HUDEP-2 (cell line): ENCODE measurements around the gene GPR152.
A peak's percentile ranks its signal among the peaks of the same experiment; 100 is the strongest.

Experiments
- DNase-seq, 76 experiments: peaks; one replicate each; lab custom pipeline; 2025; ENCODE audit not compliant: unreplicated experiment in 76 of 76; lab: John Stamatoyannopoulos, UW

GPR152 gene

DNA sequence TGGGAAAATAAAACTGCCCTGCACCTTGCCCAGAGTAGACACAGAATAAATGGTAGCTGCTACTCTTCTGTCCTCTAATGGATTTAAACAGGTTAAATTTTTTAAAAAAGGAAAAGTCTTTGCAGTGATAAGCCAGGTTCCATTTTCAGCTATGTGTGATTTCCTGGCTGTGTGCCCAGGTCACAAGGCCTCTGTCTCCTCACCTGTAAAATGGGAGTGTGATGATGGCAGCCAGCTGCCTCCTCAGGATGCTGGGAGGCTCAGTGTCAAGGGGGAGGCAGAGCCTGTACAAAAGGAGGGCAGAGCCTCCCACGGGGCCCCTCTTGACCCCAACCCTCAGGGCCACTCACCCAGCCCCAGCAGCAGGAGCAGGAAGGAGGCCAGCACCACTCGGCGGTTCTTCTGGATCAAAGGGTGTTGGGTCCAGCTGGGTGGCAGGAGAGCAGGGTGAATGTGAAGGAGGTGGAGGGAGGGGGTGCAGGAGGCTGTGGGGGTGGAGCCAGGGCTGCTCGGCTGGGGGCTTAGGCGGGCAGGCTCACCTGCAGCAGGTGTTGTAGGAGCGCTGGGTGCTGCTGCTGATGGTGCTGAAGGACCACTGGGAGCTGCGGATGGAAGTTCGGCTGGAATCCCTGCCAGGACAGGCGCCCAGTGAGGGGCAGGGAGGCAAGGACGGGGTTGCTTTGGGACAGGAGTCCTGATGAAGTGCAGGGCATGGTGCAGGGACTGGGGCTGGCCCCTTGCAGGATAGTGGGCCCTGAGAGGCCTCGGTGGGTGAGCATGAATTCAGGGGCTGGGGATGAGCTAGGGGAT lies 14.6 kb upstream of the GPR152 start:
- DNase-seq: no peak

DNA sequence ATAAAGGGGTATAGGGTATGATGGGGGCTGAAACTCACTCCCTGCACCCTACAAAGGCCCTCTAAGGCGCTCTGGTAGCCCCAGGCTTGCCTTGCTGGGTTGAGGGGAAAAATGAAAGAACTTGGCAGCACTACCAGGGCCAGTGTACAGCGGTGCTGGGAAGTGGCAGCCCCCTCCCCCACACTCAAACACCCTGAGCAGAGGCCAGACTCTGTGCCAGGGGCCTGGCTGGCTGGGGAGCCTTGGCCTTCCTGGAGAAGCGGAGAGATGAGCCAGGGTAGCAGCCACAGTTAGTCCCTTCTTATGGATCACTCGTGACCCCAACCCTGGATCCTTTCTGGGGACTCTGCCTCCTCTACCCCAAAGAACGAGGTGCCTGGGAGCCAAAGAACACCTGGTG lies 13.8 kb upstream of the GPR152 start:
- DNase-seq: no peak

DNA sequence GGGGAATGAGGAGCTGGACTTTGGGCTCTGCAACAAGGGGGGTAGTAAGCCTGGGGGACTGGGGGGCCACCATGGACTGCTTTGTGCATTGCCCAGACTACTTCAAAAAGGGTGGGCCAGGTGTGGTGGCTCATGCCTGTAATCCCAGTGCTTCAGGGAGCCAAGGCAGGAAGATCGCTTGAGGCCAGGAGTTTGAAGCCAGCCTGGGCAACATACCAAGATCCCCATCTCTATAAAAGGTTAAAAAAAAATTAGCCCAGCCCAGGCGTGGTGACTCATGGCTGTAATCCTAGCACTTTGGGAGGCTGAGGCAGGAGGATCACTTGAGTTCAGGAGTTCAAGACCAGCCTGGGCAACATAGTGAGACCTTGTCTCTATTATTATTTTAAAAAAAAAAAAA lies 13.0 kb upstream of the GPR152 start:
- peak in 15 of 76 experiments; percentile 7 to 46 (median 17) for DNase-seq

DNA sequence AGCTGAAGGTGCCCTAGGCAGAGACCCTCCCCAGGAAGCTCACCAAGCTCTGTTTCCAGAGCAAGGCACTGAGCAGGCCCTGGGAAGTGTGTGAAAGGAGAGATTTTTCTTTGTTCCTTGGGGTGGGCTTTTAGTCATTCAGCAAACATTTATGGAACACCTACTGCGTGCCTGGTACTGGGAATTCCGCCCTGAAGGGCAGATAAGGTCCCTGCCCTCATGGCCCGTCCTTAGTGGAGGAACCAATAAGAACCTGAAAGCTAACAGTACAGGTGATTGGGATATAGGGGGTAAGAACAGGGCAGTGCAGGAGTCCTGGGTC lies 12.6 kb upstream of the GPR152 start:
- peak in 1 of 76 experiments; percentile 46 for DNase-seq

DNA sequence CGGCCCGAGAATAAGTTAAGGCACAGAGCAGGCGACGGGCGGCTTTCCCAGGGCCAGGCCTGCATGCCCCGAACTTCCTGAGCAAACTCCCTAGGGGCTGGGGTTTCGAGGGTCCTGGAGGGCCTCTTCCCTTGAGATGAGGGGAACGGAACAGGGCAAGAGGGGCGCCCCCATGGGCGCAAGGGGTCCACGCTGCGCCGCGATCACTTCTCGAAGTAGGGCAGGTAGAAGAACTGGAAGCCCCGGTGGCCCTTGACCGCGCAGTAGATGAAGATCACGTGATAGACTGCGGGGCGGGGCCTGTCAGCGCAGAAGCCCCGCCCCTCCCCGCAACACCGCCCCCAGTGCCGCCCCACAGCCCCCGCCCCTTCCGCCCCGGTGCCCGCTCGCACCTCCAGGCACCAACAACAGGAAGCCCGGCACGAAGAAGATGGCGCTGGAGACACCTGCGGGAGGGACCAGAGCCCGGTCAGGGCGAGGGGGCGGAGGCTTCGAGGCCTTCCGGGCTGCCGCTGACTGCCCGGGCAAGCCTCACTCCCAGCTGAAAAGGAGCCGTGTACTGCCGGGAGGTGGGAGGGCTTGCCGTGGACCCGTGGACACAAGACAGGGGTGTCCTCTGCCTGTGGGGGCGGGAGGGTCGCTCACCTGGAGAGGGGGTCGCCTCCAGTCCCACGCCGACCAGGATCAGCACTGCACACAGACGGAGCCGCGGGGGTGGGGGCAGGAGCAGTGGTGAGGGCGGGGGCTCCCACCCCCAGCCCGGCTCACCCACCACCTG lies 12.1 kb upstream of the GPR152 start:
- peak in 75 of 76 experiments; percentile 30 to 92 (median 84) for DNase-seq

DNA sequence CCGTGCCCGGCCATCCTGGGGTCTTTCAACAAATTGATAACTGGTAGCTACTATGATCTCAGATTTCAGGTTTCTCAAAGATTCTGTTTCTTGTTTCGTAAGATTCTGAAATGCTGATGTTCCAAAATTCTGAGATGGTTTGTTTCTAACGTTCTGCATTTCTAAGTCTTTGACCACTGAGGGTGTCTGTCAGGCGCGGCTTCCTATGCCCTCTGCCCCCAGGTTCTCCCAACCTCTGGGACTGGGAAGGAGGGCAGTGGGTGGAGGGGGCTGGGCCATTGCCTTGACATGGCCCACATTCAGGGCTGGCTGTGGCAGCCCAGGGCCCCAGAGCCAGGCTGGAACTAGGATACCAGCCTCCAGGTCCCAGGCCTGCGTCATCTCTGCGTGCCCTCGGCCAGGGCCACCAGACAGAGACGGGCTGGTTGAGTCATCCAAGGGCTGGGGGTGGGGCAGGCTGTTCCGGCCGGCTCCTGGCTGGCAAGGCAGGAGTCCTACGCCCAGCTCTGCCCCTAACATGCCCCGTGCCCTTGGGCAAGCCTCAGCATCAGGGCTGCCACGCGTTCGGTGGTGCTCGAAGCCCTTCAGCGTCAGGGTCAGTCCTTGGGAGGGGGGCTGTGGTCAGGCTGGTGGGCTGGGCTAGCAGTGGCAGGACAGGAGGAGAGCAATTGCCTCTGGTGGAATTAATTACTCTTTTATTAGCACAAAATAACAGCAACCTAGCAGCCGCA lies 11.3 kb upstream of the GPR152 start:
- peak in 52 of 76 experiments; percentile 8 to 93 (median 56) for DNase-seq

DNA sequence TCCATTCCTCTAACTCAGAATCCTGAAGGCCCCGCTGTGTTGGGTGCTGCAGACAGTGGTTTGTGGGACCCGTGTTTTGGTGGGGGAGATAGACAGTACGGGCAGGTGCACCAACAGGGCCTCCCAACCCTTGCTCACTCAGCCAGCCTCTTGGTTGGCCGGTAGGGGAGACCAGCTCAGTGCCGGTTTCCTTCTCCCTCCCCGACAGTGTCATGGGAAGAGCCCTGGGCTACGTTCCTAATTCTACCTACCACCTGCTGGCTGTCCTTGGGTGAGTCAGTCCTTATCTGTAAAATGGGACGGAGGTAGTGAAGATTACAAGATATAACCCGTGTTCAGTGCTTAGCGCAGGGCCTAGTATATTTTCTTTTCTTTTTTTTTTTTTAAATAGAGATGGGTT lies 10.7 kb upstream of the GPR152 start:
- no peak for DNase-seq

DNA sequence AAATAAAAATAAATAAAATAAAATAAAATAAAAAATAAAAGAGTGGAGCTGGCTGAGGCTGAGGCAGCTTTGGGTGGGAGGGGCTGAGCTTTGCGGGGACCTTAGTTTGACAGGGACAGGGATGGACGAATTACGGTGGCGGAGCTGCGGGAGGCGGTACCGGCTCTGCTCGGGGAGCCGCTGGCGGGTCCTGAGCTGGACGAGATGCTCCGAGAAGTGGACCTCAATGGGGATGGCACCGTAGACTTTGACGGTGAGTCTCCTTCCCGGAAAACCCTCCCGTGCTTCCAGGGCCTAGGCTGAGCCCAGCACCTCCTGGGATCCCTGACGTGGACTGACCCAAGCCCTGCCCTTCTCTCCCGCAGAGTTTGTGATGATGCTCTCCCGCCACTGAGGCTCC lies 5.7 kb upstream of the GPR152 start:
- no peak for DNase-seq

DNA sequence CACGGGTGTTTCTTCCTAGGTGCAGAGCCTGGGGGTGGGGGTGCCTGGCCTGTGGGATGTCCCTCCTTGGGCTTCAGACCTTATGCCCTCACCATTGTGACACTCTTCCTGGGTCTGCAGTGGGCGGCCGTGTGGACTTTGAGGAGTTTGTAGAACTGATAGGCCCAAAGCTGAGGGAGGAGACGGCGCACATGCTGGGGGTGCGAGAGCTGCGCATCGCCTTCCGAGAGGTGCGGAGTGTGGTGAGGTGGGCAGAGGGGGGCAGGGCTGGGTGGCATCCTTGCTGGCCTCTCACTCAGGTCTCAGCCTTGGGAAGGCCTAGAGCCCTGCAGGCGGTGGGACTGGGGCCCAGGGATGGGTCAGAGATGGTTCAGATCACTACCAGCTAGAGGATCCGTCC lies 4.9 kb upstream of the GPR152 start:
- no peak for DNase-seq

DNA sequence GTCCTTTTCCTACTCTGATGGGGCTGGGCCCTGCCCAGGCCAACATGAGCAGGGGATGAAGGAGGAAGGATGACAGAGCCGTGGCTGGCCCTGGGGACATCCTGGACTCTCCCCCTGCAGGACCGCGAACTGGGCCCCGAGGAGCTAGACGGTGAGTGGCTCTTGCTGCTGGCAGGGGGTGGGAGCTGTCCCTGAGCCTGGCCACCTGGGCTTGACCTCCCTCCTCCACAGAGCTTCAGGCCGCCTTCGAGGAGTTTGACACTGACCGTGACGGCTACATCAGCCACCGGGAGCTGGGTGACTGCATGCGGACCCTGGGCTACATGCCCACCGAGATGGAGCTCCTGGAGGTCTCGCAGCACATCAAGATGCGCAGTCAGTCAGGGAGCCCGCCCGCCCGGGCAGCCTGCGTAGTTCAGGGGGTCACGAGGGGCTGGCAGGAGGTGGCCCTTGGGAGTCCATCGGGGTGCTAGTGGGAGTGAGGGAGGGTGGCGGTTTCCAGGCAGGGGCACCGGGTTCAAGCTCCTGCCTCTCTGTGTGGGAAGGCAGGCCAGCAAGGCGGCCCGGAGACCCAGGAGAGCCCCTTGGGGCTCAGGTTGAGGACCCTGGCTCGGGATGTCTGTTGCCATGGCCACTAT lies 3.7 kb upstream of the GPR152 start:
- DNase-seq: no peak

DNA sequence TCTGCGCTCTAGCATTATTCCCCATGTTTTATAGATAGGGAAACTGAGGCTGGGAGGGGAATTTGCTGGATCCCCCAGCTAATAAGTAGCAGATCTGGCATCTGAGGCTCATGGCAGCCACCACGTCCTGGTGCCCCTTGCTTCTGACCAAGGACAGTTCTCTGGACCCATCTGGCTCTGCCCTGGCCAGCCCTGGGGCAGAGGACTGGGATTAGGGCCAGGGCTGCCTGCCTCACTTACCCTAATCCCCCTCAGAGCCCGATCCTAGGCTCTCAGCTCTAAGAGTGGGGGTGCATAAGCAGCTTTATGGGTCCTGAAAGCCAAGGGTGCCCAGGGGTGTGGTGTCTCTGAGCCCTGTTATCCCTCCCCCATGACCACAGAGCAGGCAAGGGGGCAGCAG lies 2.5 kb upstream of the GPR152 start, which contains the start of gene CABP4:
Gene CABP4 (plus strand): TSS at position 301 of the 400 bp plus-strand sequence. CDS start 70 bp downstream, at position 371.
- DNase-seq: no peak

DNA sequence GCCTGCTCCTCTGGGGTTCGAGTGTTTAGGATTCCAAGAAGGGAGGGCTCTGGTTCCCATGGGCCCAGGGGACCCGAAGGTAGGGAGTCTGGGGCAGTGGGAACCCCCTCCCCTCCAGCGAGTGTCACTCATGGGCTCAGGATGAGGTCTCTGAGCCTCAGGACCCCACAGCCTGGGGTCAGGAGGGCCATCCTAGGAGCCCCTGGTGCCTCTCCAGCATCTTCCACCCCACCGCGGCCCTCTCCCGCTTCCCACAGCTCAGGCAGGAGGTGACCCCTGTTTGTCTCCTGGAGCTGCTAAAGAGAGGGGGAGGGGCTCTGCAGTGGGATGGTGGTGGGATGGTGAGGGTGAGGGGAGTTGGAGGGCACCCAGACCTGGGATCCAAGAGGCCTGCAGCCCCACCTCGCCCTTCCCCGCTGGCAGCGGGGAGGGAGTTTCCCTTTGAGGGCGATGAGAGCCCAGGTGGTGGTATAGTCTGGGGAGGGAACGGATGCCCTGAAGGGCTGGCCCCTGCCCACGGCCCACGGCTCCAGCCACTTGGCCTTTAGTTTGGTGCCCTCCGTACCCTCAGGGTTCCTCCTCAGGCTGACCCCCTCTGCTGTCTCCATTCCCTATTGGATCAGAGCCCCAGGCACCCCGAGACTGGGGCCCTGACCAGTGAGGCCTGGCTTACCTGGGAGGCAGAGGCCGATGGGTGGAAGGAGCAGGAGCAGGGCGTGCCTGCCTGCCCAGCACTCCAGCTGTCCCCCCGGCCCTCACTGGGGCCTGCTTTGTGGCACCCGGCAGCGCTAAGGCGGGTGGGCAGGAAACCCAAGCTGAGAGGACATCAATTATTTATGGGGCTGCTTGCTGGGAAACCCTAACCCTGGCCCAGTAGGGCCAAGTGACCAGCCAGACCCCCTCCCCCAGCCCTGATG lies 1.5 kb upstream of the GPR152 start:
- no peak for DNase-seq

DNA sequence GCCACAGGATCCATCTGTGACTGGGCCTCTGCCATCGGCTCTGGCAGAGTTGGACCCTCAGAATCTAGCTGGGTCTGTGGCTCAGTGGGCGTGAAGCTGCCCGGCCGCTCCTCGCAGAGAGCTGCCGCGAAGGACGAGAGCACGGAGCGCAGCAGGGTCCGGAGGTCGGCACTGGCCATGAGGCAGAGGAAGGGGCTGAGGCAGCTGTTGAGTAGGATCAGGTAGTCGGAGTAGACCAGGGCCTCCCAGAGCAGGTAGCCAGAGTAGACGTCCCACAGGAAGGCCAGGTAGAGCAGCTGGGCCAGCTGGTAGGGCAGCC lies 912 bp downstream of the GPR152 start:
- no peak for DNase-seq

DNA sequence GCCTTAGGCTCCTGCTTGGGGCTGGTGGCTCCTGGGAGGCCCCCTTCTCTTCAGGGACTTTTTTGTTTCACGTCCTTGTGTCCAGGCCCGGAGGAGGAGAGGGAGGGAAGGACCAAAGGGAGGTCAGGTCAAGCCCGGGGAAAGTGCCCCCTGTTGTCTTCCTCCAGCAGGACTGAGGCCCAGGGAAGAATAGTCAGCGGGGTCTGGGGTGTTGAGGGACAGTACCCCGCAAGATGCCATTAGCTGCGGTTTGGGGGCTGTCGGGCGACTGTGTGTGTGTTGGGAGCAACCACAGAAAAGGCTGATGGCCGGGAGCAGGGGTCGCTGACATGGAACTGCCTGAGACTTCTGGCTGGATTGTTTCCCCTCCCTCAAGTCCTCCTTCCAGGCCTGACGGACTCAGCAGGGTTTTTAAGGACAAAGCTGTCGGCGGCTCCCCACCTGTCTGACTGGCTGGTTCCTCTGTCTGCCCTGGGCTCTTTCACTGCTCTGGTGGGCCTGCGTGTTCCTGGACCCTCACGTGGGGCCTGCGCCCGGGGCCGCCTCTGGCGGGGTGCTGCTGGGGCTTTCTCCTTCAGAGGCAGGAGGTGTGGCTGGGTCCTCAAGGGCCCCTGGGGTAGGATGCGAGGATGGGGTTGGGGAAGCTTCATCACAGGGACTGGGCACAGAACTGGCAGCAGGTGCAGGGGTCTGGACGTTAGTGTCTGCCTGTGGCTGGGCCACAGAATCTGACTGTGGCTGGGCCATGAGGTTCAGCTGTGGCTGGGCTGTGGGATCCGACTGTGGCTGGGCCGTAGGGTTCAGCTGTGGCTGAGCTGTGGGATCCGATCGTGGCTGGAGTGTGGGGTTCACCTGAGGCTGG lies 1.5 kb downstream of the GPR152 start:
- DNase-seq: no peak

DNA sequence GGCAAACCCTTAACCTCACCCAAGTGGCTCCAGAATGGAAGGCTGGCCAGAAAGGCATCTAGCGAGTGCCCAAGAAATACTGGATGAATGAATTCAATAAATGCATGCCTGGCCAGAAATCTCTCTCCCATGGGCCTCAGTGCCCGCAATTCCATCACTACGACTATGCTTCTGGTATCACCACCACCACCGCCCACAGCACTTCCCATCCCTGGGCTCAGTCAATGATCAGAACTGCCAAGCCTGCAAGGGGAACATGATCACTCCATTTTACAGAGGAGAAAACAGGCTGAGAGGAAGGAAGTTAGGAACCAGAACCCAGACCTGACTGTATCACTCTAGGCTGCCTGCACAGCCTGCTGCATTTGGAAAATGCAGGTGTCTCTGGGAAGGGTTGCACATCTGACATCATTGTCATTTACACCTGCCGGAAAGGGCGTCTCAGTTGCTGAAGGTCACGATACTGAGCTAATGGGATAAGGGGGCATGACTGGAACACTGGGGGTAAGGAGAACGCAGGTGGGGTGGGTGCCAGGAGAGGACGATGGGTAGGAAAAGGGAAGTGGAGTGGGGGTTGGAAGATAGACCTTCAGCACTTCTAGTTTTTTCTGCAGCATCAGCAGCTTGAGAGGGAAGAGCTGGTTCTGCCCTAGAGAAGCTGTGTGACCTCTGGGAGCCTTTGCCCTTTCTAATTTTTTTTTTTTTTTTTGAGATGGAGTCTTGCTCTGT lies 3.2 kb downstream of the GPR152 start:
- DNase-seq: no peak

DNA sequence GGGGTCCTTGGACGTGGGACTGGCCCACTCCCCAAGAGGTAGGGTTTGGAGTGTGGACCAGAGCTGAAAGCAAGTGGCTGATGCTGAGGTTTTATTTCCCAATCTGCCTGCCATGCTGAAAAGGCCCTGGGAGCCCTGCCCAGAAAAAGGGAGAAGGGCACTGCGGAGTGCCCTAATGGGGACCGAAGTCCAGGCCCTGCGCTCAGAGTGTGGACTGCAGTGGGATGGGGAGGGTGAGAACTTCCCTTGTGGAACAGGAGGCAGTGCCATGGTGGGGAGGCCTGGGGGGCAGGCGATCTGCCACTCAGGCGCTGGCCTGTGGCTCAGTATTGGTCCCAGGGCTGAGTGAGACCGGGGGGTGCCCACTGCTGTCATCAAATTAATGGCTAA lies 4.3 kb downstream of the GPR152 start:
- no peak for DNase-seq

DNA sequence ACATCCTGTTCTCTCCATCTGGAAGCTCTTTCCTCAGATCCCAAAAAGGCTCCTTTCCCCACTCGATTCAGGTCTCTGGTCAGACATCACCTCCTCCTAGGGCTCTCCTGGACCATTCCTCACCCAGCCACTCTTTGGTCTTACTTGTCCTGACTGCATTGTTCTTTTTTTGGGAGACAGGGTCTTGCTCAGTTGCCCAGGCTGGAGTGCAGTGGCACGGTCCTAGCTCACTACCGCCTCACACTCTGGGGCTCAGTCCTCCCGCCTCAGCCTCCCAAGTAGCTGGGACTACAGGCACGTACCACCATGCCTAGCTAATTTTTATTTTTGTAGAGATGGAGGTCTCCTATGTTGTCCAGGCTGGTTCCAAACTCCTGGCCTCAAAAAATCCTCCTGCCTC lies 7.0 kb downstream of the GPR152 start:
- no peak for DNase-seq
